GM12878 (cell line): ENCODE measurements around the gene LDLRAD3. TPM values are rescaled to one million over a fixed set of nuclear protein-coding genes. Genes with fewer than 3 reads are reported as not detected.

Experiments
- ATAC-seq: fragments of 200-7000 bp; cut with Tn5 transposase; 3 replicates; pipeline ENCODE4 v1.9.1; 2020; ENCODE audit warnings: mild to moderate bottlenecking, moderate library complexity
- BruUV-seq: library from RNA; stranded (reverse); fragments of 400-500 nt; replicated peaks from 2 replicates; lab custom pipeline; 2021; lab: Mats Ljungman, UMichigan
- CTCF ChIA-PET: fragments of 300-600 bp; sonication (Branson Sonifier 250); formaldehyde crosslinking; extraction: SDS; loops from one replicate; lab custom pipeline; 2021; ENCODE audit warnings: inconsistent platforms; lab: Yijun Ruan, JAX
- POLR2A ChIA-PET: fragments of 350-600 bp; formaldehyde crosslinking; extraction: SDS; loops from one replicate; lab custom pipeline; 2021; ENCODE audit warnings: inconsistent platforms; lab: Charles Lee
- RAD21 ChIA-PET: fragments of 300-600 bp; sonication (Branson Sonifier 250); formaldehyde crosslinking; loops from one replicate; lab custom pipeline; 2023; ENCODE audit warnings: antibody characterized with exemption; ENCODE audit not compliant: unreplicated experiment; lab: Charles Lee
- SMC1A ChIA-PET: fragments of 300-600 bp; sonication (Branson Sonifier 250); formaldehyde crosslinking; loops from one replicate; lab custom pipeline; 2023; ENCODE audit not compliant: unreplicated experiment, uncharacterized antibody; lab: Charles Lee
- DNase-seq: peaks from one replicate; pipeline ENCODE4 v3.0.0-alpha.2; 2011; ENCODE audit warnings: low read depth, low spot score
- FAIRE-seq: peaks from 3 replicates; lab custom pipeline; 2011; peaks lifted over from hg19 to GRCh38; lab: Jason Lieb, UNC
- H2AFZ ChIP-seq: 2 replicates; pipeline ENCODE4 v1.6.0; 2011; ENCODE audit warnings: low read depth, low read length, control low read depth; ENCODE audit not compliant: control insufficient read depth
- H3K27ac ChIP-seq: 2 replicates; pipeline ENCODE4 v1.5.1; 2011; ENCODE audit warnings: control low read depth; ENCODE audit not compliant: control insufficient read depth, insufficient read depth
- H3K27me3 ChIP-seq, 2 experiments: replicated peaks in 1 of 2; 2 replicates each; pipeline versions ENCODE4 v1.6.0 to v1.6.1; 2011; ENCODE audit warnings: low read length in 1 of 2; ENCODE audit not compliant: control insufficient read depth in 2 of 2, insufficient read depth in 2 of 2
- H3K36me3 ChIP-seq, 2 experiments: 2 replicates each; pipeline ENCODE4 v1.5.1; 2011; ENCODE audit warnings: low read length in 1 of 2; ENCODE audit not compliant: control insufficient read depth in 2 of 2, insufficient read depth in 2 of 2
- H3K4me1 ChIP-seq: 2 replicates; pipeline ENCODE4 v1.6.1; 2011; ENCODE audit warnings: mild to moderate bottlenecking, low read length, moderate library complexity, mixed read lengths; ENCODE audit not compliant: control insufficient read depth, insufficient read depth
- H3K4me2 ChIP-seq: 2 replicates; pipeline ENCODE4 v1.6.0; 2011; ENCODE audit warnings: control low read depth; ENCODE audit not compliant: control insufficient read depth, insufficient read depth
- H3K4me3 ChIP-seq: fragments of 200-600 bp; sonication (generic); 2 replicates; pipeline ENCODE4 v1.5.1; 2016
- H3K79me2 ChIP-seq: 2 replicates; pipeline ENCODE4 v1.6.0; 2011; ENCODE audit warnings: low read length; ENCODE audit not compliant: control insufficient read depth, insufficient read depth
- H3K9ac ChIP-seq: 2 replicates; pipeline ENCODE4 v1.8.0; 2011; ENCODE audit warnings: low read length, control low read depth, mixed read lengths; ENCODE audit not compliant: control insufficient read depth, insufficient read depth
- H3K9me3 ChIP-seq: replicated peaks from 3 replicates; pipeline ENCODE4 v1.5.1; 2011; ENCODE audit warnings: mild to moderate bottlenecking, low read length; ENCODE audit not compliant: control insufficient read depth, insufficient read depth
- H4K20me1 ChIP-seq: 2 replicates; pipeline ENCODE4 v1.6.0; 2011; ENCODE audit not compliant: control insufficient read depth, insufficient read depth
- ATF3 ChIP-seq: IDR thresholded peaks from 2 replicates; pipeline ENCODE4 v1.6.1; 2011; ENCODE audit warnings: low read depth, mild to moderate bottlenecking, low read length, moderate library complexity, borderline replicate concordance; ENCODE audit errors: extremely low read depth
- BCL11A ChIP-seq: IDR thresholded peaks from 2 replicates; pipeline ENCODE4 v1.6.1; 2011; ENCODE audit warnings: low read depth, low read length
- CREB1 ChIP-seq: IDR thresholded peaks from 2 replicates; pipeline ENCODE4 v1.6.1; 2012; ENCODE audit warnings: low read depth, mild to moderate bottlenecking, inconsistent platforms
- E4F1 ChIP-seq: fragments of 450-650 bp; IDR thresholded peaks from 2 replicates; pipeline ENCODE4 v1.6.1; 2018; ENCODE audit warnings: borderline replicate concordance, mild to moderate bottlenecking; ENCODE audit not compliant: partially characterized antibody
- GABPA ChIP-seq: IDR thresholded peaks from 2 replicates; pipeline ENCODE4 v1.6.1; 2014; ENCODE audit warnings: antibody characterized with exemption, low read depth, mild to moderate bottlenecking, inconsistent platforms
- HDAC2 ChIP-seq: fragments of 200-600 bp; sonication (generic); IDR thresholded peaks from 2 replicates; pipeline ENCODE4 v1.6.1; 2017
- LARP7 ChIP-seq: fragments of 450-650 bp; IDR thresholded peaks from 2 replicates; pipeline ENCODE4 v1.6.1; 2017; ENCODE audit warnings: mild to moderate bottlenecking
- MEF2A ChIP-seq: IDR thresholded peaks from 2 replicates; pipeline ENCODE4 v1.6.1; 2011; ENCODE audit warnings: low read depth, mild to moderate bottlenecking, low read length, moderate library complexity; ENCODE audit not compliant: insufficient read depth
- NFYB ChIP-seq: IDR thresholded peaks from 2 replicates; pipeline ENCODE4 v1.6.1; 2011; ENCODE audit warnings: low read depth, mild to moderate bottlenecking, low read length, improper control_type of control experiment, moderate library complexity; ENCODE audit not compliant: insufficient read depth
- NKRF ChIP-seq: fragments of 450-650 bp; conservative IDR thresholded peaks from 2 replicates; pipeline ENCODE4 v1.6.1; 2017; ENCODE audit warnings: mild to moderate bottlenecking, moderate library complexity
- NR2C1 ChIP-seq: fragments of 450-650 bp; IDR thresholded peaks from 2 replicates; pipeline ENCODE4 v1.6.1; 2017; ENCODE audit warnings: antibody characterized with exemption, mild to moderate bottlenecking, moderate library complexity
- PML ChIP-seq: IDR thresholded peaks from 2 replicates; pipeline ENCODE4 v1.6.1; 2012; ENCODE audit warnings: low read length, inconsistent platforms
- POLR2A ChIP-seq: IDR thresholded peaks from 2 replicates; pipeline ENCODE4 v1.6.1; 2011; ENCODE audit warnings: low read depth, mild to moderate bottlenecking, low read length
- POU2F2 ChIP-seq: IDR thresholded peaks from 3 replicates; pipeline ENCODE4 v1.6.1; 2011; ENCODE audit warnings: low read depth, mild to moderate bottlenecking, low read length, borderline replicate concordance
- RAD21 ChIP-seq: IDR thresholded peaks from 2 replicates; pipeline ENCODE4 v1.6.1; 2011; ENCODE audit warnings: mild to moderate bottlenecking, low read depth, low read length, moderate library complexity; ENCODE audit not compliant: insufficient read depth
- SMAD1 ChIP-seq: fragments of 450-650 bp; IDR thresholded peaks from 2 replicates; pipeline ENCODE4 v1.6.1; 2018; ENCODE audit warnings: mild to moderate bottlenecking, low read depth; ENCODE audit not compliant: partially characterized antibody
- SREBF1 ChIP-seq: IDR thresholded peaks from 2 replicates; pipeline ENCODE4 v1.6.1; 2012; ENCODE audit warnings: mild to moderate bottlenecking, low read length
- STAT1 ChIP-seq: fragments of 450-650 bp; conservative IDR thresholded peaks from 2 replicates; pipeline ENCODE4 v1.6.1; 2014; ENCODE audit warnings: antibody characterized with exemption, mild to moderate bottlenecking
- ZNF207 ChIP-seq: fragments of 450-650 bp; IDR thresholded peaks from 2 replicates; pipeline ENCODE4 v1.6.1; 2014; ENCODE audit warnings: antibody characterized with exemption, mild to moderate bottlenecking, borderline replicate concordance
- WGBS: methylation state at CpG from one replicate; pipeline ENCODE4 v1.1.6; 2016; ENCODE audit warnings: low lambda C conversion rate; ENCODE audit not compliant: insufficient replicate concordance, insufficient coverage; ENCODE audit errors: missing lambda C conversion rate; 5-methylcytosine and 5-hydroxymethylcytosine counted together
- in situ Hi-C: fragments of 300-500 bp; cut with MboI; formaldehyde crosslinking; loops from 9 replicates; pipeline ENCODE4 v1.14.3; 2018; ENCODE audit warnings: mixed read lengths
- intact Hi-C: fragments of 100-400 bp; cut with micrococcal nuclease; formaldehyde crosslinking; loops from one replicate; pipeline ENCODE4 v1.14.2; 2022; ENCODE audit not compliant: unreplicated experiment
- polyA plus RNA-seq, 11 experiments: library from polyadenylated mRNA; depleted of rRNA in 4 of 11; unstranded in 6 of 11; stranded (reverse) in 5 of 11; fragments of >200 nt; fragmentation: Nextera tagmentation in 4 of 11; fragmentation: Illumina TruSeq in 1 of 11; extraction: Ambion mirVana in 4 of 11; extraction: Trizol in 1 of 11; gene quantifications; 1 replicate in 1 of 11; 2 replicates in 10 of 11; pipeline versions ENCODE4 v1.2.1 to v1.2.3, GENCODE V29; 2011 to 2016; ENCODE audit warnings: inconsistent platforms in 2 of 11, missing spikeins in 2 of 11, low read depth in 1 of 11
- total RNA-seq, 4 experiments: library from RNA; depleted of rRNA in 3 of 4; stranded (reverse); fragments of >200 nt in 3 of 4; fragmentation: Illumina TruSeq in 1 of 4; extraction: Trizol in 1 of 4; gene quantifications; 2 replicates each; pipeline versions ENCODE4 v1.2.1 to v1.2.3, GENCODE V29; 2013 to 2021

LDLRAD3 gene
- total and polyA plus RNA-seq, 10 of the 15 experiments (the other 5 are each of a cell fraction or from before 2014, with no cell fraction given): 2.5 to 17.2 (median 10.7) TPM

DNA sequence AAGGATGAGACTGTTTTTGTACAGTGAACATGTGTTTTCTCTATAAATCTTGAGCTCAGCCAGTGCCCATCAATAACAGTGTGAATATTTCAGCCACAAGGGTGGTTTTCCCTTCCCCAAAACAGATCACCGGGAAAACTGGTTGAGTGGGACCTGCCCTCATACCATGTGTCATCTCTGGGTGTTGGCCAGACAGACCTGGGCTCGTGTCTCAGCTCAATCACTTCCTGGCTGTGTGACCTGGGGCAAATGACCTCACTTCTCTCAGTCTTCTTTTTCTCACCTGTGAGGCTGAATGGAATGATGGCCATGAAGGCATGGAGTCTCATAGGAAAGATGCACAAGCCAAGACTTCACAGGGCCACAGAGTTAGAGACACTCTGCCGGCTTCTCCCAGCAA lies 270.6 kb downstream of the LDLRAD3 start (continued):
- TF ChIP-seq ATF3: no peak
- no peak for TF ChIP-seq NFYB
- TF ChIP-seq BCL11A: no peak
- no peak for TF ChIP-seq NR2C1
- TF ChIP-seq HDAC2: no peak

DNA sequence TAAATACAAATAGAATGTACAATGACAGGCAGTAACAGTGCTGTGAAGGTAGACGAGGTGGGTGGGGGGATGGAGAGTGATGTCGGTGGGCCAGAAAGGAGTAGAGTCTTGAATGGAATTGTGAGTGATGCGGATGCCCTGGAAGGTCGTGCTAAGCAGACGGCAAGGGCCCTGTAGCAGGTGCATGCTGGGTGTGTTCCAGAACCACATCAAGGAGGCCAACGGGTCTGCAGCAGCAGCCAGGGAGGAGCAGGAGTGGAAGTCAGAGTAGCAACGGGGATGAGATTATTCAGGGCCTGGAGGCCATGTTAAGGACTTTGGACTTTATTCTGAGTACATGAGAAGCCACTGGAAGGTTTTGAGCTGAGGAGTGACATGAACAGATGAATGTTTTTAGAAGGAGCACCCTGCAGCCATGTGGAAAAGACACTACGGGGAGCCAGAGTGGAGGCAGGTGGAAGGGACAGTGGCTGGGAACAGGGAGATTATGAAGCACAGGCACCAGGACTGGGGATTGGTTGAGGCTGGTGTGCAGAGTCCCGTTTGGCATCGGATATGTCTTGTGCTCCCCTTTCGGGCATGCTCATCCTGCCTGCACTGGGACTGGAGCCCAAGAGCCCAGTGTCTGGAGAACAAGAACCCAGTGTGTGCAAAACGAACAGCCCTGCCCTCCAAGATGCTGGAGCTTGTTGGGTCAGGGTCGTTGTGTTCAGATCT lies 271.3 kb downstream of the LDLRAD3 start:
- BruUV-seq: no TSS peak
- intact Hi-C loops (no loop called here), in situ Hi-C loops (no loop called here)
- Histone ChIP-seq H2AFZ (no peak overlapping the region), H3K4me1 (no peaks in the 10 kb centered on the region), H3K4me2 (no peak overlapping the region), H3K27me3 (no peaks in the 10 kb centered on the region), H3K27ac (no peak overlapping the region), H4K20me1 (no peaks in the 10 kb centered on the region), H3K9me3 (peaks cover 2% of the 10 kb centered on the region; the same call in 1 of the 3 replicates), H3K4me3 (no peak overlapping the region), H3K9ac (no peak overlapping the region), H3K79me2 (no peaks in the 10 kb centered on the region), H3K36me3 (no peaks in the 10 kb centered on the region)
- DNase-seq (no peak), FAIRE-seq (no peak), ATAC-seq (no peak)
- ChIA-PET SMC1A (no interaction called here), POLR2A (no interaction called here), CTCF (interaction anchor here (0.7 kb wide), 1 partner anchor 52 kb away, joined by 3 read pairs; no protein-coding TSS in a partner anchor), RAD21 (no interaction called here)
- WGBS: 17% methylated on average over 13 of the region's 13 CpGs
- TF ChIP-seq NKRF (no peak), ZNF207 (no peak), POU2F2 (no peak), STAT1 (no peak), SMAD1 (no peak), RAD21 (no peak), E4F1 (no peak), MEF2A (no peak), SREBF1 (no peak), LARP7 (no peak), POLR2A (no peak), PML (no peak), GABPA (no peak), CREB1 (no peak)
